ENCODE measurements around the gene CDR2. TPM values are rescaled to one million over a fixed set of nuclear protein-coding genes. Genes with fewer than 3 reads are reported as not detected.

Gene CDR2
- total and polyA plus RNA-seq, 9 of the 15 experiments (the other 6 are each of a cell fraction or from before 2014, with no cell fraction given), result 4.6 to 30.3 (median 19.9) TPM

DNA sequence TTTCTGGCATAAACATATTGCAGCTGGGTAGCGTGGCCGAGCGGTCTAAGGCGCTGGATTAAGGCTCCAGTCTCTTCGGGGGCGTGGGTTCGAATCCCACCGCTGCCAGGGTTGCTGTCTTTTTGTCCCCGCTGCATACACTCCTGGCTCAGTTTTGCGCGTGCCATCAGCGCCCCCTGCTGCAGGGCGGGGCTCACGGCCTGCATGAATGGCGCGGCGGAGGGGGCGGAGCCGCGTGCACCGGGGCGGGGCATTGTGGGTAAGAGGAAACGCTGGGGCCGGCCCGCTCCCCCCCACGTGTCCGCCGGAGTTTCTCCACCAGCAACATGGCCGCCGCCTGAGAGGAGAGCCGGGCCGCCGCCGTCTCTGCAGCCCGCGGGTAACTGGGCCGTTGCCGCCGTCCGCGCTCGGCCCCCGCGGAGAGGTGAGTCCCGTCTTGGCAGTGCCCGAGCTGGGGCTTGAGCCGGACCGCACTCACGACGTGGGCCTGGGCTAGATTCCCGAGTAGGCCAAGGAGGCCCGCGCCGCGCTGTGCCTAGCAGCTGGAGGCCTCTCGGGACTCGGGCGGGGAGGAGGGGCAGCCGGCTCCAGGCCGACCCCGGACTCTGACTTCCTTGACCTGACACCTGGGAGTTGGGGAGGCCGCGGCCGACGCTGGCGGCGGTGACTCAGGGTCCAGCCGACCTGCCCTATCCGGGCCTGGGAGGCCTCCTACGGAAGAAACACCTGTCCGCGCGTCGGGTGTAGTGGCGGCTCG is 77.1 kb downstream of the CDR2 start, which contains the start of gene POLR3E (continued):
- peak; percentile 62 for TF ChIP-seq PRPF4 (IDR thresholded peaks at IDR 0.05; ENCODE audit: insufficient read depth, low read depth, low read length, poor library complexity, severe bottlenecking)
- peak; percentile 24 for TF ChIP-seq KDM5B (IDR thresholded peaks at IDR 0.05; ENCODE audit: insufficient replicate concordance, low read depth, low read length)
- TF ChIP-seq ZNF263 (CRISPR knock-in tag; IDR thresholded peaks at IDR 0.05; ENCODE audit: borderline replicate concordance), result no peak
- TF ChIP-seq, protein P1, sequence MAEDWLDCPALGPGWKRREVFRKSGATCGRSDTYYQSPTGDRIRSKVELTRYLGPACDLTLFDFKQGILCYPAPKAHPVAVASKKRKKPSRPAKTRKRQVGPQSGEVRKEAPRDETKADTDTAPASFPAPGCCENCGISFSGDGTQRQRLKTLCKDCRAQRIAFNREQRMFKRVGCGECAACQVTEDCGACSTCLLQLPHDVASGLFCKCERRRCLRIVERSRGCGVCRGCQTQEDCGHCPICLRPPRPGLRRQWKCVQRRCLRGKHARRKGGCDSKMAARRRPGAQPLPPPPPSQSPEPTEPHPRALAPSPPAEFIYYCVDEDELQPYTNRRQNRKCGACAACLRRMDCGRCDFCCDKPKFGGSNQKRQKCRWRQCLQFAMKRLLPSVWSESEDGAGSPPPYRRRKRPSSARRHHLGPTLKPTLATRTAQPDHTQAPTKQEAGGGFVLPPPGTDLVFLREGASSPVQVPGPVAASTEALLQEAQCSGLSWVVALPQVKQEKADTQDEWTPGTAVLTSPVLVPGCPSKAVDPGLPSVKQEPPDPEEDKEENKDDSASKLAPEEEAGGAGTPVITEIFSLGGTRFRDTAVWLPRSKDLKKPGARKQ (CRISPR knock-in tag; IDR thresholded peaks at IDR 0.05), result no peak
- no peak for TF ChIP-seq RHOXF2B (CRISPR knock-in tag; conservative IDR thresholded peaks at IDR 0.05)
- no peak for TF ChIP-seq CAMTA2 (CRISPR knock-in tag; conservative IDR thresholded peaks at IDR 0.05)
- TF ChIP-seq PHF20 (IDR thresholded peaks at IDR 0.05; ENCODE audit: partially characterized antibody), result peak; percentile 44
- no peak for TF ChIP-seq SRSF1 (IDR thresholded peaks at IDR 0.05; ENCODE audit: low read depth, low read length)
- TF ChIP-seq SAP30 (IDR thresholded peaks at IDR 0.05; ENCODE audit: borderline replicate concordance, insufficient read depth, low read depth, low read length, poor library complexity, severe bottlenecking), result peak; percentile 86
- TF ChIP-seq DEAF1 (CRISPR knock-in tag; IDR thresholded peaks at IDR 0.05), result peak; percentile 99
- TF ChIP-seq, protein P2, sequence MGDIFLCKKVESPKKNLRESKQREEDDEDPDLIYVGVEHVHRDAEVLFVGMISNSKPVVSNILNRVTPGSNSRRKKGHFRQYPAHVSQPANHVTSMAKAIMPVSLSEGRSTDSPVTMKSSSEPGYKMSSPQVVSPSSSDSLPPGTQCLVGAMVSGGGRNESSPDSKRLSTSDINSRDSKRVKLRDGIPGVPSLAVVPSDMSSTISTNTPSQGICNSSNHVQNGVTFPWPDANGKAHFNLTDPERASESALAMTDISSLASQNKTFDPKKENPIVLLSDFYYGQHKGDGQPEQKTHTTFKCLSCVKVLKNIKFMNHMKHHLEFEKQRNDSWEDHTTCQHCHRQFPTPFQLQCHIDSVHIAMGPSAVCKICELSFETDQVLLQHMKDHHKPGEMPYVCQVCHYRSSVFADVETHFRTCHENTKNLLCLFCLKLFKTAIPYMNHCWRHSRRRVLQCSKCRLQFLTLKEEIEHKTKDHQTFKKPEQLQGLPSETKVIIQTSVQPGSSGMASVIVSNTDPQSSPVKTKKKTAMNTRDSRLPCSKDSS (IDR thresholded peaks at IDR 0.05; ENCODE audit: low read depth, partially characterized antibody), result no peak
- peak; percentile 89 for TF ChIP-seq ZNF764 (CRISPR knock-in tag; IDR thresholded peaks at IDR 0.05; ENCODE audit: low read depth)
- TF ChIP-seq, protein P3, sequence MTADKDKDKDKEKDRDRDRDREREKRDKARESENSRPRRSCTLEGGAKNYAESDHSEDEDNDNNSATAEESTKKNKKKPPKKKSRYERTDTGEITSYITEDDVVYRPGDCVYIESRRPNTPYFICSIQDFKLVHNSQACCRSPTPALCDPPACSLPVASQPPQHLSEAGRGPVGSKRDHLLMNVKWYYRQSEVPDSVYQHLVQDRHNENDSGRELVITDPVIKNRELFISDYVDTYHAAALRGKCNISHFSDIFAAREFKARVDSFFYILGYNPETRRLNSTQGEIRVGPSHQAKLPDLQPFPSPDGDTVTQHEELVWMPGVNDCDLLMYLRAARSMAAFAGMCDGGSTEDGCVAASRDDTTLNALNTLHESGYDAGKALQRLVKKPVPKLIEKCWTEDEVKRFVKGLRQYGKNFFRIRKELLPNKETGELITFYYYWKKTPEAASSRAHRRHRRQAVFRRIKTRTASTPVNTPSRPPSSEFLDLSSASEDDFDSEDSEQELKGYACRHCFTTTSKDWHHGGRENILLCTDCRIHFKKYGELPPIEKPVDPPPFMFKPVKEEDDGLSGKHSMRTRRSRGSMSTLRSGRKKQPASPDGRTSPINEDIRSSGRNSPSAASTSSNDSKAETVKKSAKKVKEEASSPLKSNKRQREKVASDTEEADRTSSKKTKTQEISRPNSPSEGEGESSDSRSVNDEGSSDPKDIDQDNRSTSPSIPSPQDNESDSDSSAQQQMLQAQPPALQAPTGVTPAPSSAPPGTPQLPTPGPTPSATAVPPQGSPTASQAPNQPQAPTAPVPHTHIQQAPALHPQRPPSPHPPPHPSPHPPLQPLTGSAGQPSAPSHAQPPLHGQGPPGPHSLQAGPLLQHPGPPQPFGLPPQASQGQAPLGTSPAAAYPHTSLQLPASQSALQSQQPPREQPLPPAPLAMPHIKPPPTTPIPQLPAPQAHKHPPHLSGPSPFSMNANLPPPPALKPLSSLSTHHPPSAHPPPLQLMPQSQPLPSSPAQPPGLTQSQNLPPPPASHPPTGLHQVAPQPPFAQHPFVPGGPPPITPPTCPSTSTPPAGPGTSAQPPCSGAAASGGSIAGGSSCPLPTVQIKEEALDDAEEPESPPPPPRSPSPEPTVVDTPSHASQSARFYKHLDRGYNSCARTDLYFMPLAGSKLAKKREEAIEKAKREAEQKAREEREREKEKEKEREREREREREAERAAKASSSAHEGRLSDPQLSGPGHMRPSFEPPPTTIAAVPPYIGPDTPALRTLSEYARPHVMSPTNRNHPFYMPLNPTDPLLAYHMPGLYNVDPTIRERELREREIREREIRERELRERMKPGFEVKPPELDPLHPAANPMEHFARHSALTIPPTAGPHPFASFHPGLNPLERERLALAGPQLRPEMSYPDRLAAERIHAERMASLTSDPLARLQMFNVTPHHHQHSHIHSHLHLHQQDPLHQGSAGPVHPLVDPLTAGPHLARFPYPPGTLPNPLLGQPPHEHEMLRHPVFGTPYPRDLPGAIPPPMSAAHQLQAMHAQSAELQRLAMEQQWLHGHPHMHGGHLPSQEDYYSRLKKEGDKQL (CRISPR knock-in tag; IDR thresholded peaks at IDR 0.05; ENCODE audit: borderline replicate concordance), result peak; percentile 26; the same call in 1 of the 2 replicates
- peak; percentile 23; the same call in 1 of the 2 replicates for TF ChIP-seq HEY1 (CRISPR knock-in tag; IDR thresholded peaks at IDR 0.05; ENCODE audit: borderline replicate concordance)
